Mononuclear cell (primary cell): ENCODE data around the gene DISP2. TPM values are rescaled to one million over a fixed set of nuclear protein-coding genes. Genes with fewer than 3 reads are reported as not detected.
A peak's percentile ranks its signal among the peaks of the same experiment; 100 is the strongest.

Experiments
- H3K27me3 ChIP-seq: 2 replicates; pipeline ENCODE4 v1.6.0; 2011; ENCODE audit warnings: low read length, control low read depth; ENCODE audit not compliant: insufficient read depth
- H3K4me1 ChIP-seq: 2 replicates; pipeline ENCODE4 v1.5.1; 2011; ENCODE audit warnings: mild to moderate bottlenecking, low read length, control low read depth; ENCODE audit not compliant: insufficient read depth
- H3K4me3 ChIP-seq: 2 replicates; pipeline ENCODE4 v1.5.1; 2011; ENCODE audit warnings: mild to moderate bottlenecking, low read length, moderate library complexity
- H3K9me3 ChIP-seq: 2 replicates; pipeline ENCODE4 v1.5.1; 2011; ENCODE audit warnings: low read depth, mild to moderate bottlenecking, control low read depth, low read length
- total RNA-seq: library from RNA; depleted of rRNA; stranded (reverse); fragments of >200 nt; gene quantifications from one replicate; pipeline ENCODE4 v1.2.3, GENCODE V29; 2012

Gene DISP2
- total RNA-seq, 1 donor, result under 0.01 TPM

GRCh38 chr15:40372981-40373380 lies 15.0 kb downstream of the DISP2 start:
- Histone ChIP-seq H3K4me1 (peaks cover 10% of the 10 kb centered on the region), H3K27me3 (no peaks in the 10 kb centered on the region), H3K4me3 (no peak overlapping the region), H3K9me3 (no peaks in the 10 kb centered on the region)

- Histone ChIP-seq H3K4me3 (no peak overlapping the region), H3K9me3 (no peaks in the 10 kb centered on the region), H3K27me3 (no peaks in the 10 kb centered on the region), H3K4me1 (peaks cover 20% of the 10 kb centered on the region)
Measured at GRCh38 chr15:40377606-40378005, 19.6 kb downstream of the DISP2 start.

GRCh38 chr15:40379374-40379773 lies 21.4 kb downstream of the DISP2 start:
- Histone ChIP-seq H3K9me3 (no peaks in the 10 kb centered on the region), H3K4me1 (peaks cover 29% of the 10 kb centered on the region), H3K27me3 (no peaks in the 10 kb centered on the region), H3K4me3 (no peak overlapping the region)

- Histone ChIP-seq H3K9me3 (no peaks in the 10 kb centered on the region), H3K4me3 (no peak overlapping the region), H3K27me3 (no peaks in the 10 kb centered on the region), H3K4me1 (peaks cover 31% of the 10 kb centered on the region)
Measured at GRCh38 chr15:40379853-40380252, 21.8 kb downstream of the DISP2 start.

GRCh38 chr15:40380636-40381035 lies 22.6 kb downstream of the DISP2 start:
- no peak overlapping the region for H3K4me3 ChIP-seq
- H3K9me3 ChIP-seq, result no peaks in the 10 kb centered on the region
- peaks cover 31% of the 10 kb centered on the region for H3K4me1 ChIP-seq
- H3K27me3 ChIP-seq, result no peaks in the 10 kb centered on the region

- Histone ChIP-seq H3K9me3 (no peaks in the 10 kb centered on the region), H3K4me3 (no peak overlapping the region), H3K4me1 (peaks cover 31% of the 10 kb centered on the region), H3K27me3 (no peaks in the 10 kb centered on the region)
Measured at GRCh38 chr15:40381818-40382529, 24.0 kb downstream of the DISP2 start.

GRCh38 chr15:40382580-40383456 lies 24.8 kb downstream of the DISP2 start, which contains the start of gene KNSTRN:
Gene KNSTRN, plus strand, starts transcription at chr15:40382721. Its CDS starts 115 bp downstream, at chr15:40382836.
- Histone ChIP-seq H3K27me3 (no peaks in the 10 kb centered on the region), H3K4me3 (peak within 1 kb of the TSS; percentile 96), H3K9me3 (no peaks in the 10 kb centered on the region), H3K4me1 (peaks cover 37% of the 10 kb centered on the region)

GRCh38 chr15:40386480-40386879 lies 28.5 kb downstream of the DISP2 start:
- Histone ChIP-seq H3K27me3 (no peaks in the 10 kb centered on the region), H3K4me1 (peaks cover 50% of the 10 kb centered on the region), H3K4me3 (no peak overlapping the region), H3K9me3 (no peaks in the 10 kb centered on the region)

GRCh38 chr15:40388941-40389823 lies 31.2 kb downstream of the DISP2 start:
- no peaks in the 10 kb centered on the region for H3K9me3 ChIP-seq
- peaks cover 41% of the 10 kb centered on the region for H3K4me1 ChIP-seq
- H3K4me3 ChIP-seq, result no peak overlapping the region
- H3K27me3 ChIP-seq, result no peaks in the 10 kb centered on the region

GRCh38 chr15:40389824-40390595 lies 32.0 kb downstream of the DISP2 start:
- Histone ChIP-seq H3K27me3 (no peaks in the 10 kb centered on the region), H3K9me3 (no peaks in the 10 kb centered on the region), H3K4me3 (no peak overlapping the region), H3K4me1 (peaks cover 46% of the 10 kb centered on the region)

GRCh38 chr15:40392986-40393948 lies 35.2 kb downstream of the DISP2 start:
- Histone ChIP-seq H3K27me3 (no peaks in the 10 kb centered on the region), H3K4me3 (no peak overlapping the region), H3K4me1 (peaks cover 68% of the 10 kb centered on the region), H3K9me3 (no peaks in the 10 kb centered on the region)

GRCh38 chr15:40397688-40398412 lies 39.8 kb downstream of the DISP2 start:
- H3K9me3 ChIP-seq, result no peaks in the 10 kb centered on the region
- no peak overlapping the region for H3K4me3 ChIP-seq
- no peaks in the 10 kb centered on the region for H3K27me3 ChIP-seq
- H3K4me1 ChIP-seq, result peaks cover 58% of the 10 kb centered on the region

GRCh38 chr15:40398413-40398873 lies 40.4 kb downstream of the DISP2 start:
- Histone ChIP-seq H3K27me3 (no peaks in the 10 kb centered on the region), H3K4me1 (peaks cover 57% of the 10 kb centered on the region), H3K4me3 (no peak overlapping the region), H3K9me3 (no peaks in the 10 kb centered on the region)
